ENCODE measurements around the gene WDR59. TPM values are rescaled to one million over a fixed set of nuclear protein-coding genes. Genes with fewer than 3 reads are reported as not detected.
"Not testable (repeated sequence)": the region's sequence is repeated elsewhere in the genome, so short reads cannot be mapped to it uniquely, and the experiment has no call there.

Gene WDR59, protein sequence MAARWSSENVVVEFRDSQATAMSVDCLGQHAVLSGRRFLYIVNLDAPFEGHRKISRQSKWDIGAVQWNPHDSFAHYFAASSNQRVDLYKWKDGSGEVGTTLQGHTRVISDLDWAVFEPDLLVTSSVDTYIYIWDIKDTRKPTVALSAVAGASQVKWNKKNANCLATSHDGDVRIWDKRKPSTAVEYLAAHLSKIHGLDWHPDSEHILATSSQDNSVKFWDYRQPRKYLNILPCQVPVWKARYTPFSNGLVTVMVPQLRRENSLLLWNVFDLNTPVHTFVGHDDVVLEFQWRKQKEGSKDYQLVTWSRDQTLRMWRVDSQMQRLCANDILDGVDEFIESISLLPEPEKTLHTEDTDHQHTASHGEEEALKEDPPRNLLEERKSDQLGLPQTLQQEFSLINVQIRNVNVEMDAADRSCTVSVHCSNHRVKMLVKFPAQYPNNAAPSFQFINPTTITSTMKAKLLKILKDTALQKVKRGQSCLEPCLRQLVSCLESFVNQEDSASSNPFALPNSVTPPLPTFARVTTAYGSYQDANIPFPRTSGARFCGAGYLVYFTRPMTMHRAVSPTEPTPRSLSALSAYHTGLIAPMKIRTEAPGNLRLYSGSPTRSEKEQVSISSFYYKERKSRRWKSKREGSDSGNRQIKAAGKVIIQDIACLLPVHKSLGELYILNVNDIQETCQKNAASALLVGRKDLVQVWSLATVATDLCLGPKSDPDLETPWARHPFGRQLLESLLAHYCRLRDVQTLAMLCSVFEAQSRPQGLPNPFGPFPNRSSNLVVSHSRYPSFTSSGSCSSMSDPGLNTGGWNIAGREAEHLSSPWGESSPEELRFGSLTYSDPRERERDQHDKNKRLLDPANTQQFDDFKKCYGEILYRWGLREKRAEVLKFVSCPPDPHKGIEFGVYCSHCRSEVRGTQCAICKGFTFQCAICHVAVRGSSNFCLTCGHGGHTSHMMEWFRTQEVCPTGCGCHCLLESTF
- 10 to 100 TPM; 63.5 to 65.7 TPM for total RNA-seq

- H3K36me3 Mint-ChIP-seq: peaks cover 2% of the 10 kb centered on the region
- no peaks in the 10 kb centered on the region for H3K9me3 Mint-ChIP-seq
- peak within 1 kb of the TSS; percentile 74 for H3K27ac Mint-ChIP-seq
- H3K4me3 Mint-ChIP-seq: peak within 1 kb of the TSS; percentile 86
- DNase-seq: peak; percentile 99
- ChIA-PET CTCF (interaction anchor here (1.0 to 7.5 kb wide), 9 partner anchors 8 to 533 kb away, joined by 3 to 70 read pairs (median 3); partner anchors contain the start of gene ZNRF1), POLR2A (interaction anchor here (1.1 to 1.9 kb wide), 5 partner anchors 13 to 128 kb away, joined by 4 to 23 read pairs (median 9); partner anchors contain the start of gene ZNRF1)
- H3K27me3 Mint-ChIP-seq: no peaks in the 10 kb centered on the region
- peaks cover 19% of the 10 kb centered on the region for H3K4me1 Mint-ChIP-seq (ENCODE audit: low read depth)
- intact Hi-C loops (cut with micrococcal nuclease): loop anchor here (1.0 to 10.0 kb wide), 4 partner anchors 14 to 449 kb away; partner anchors contain the start of genes CFDP1 and MLKL
Observed at GRCh38 chr16:74984529-74985296, at the start of gene WDR59. WDR59 (minus strand) TSS chr16:74985123; CDS start chr16:74985017, 106 bp downstream.

GRCh38 chr16:75032655-75033054 is 47.7 kb upstream of the WDR59 start:
- peaks cover 2% of the 10 kb centered on the region for H3K4me1 Mint-ChIP-seq (ENCODE audit: low read depth)
- POLR2A ChIA-PET: no interaction called here
- peaks cover 7% of the 10 kb centered on the region for H3K9me3 Mint-ChIP-seq
- CTCF ChIA-PET: interaction anchor here (1.1 kb wide), 1 partner anchor 79 kb away, joined by 4 read pairs; no protein-coding TSS in a partner anchor
- H3K27me3 Mint-ChIP-seq: no peaks in the 10 kb centered on the region
- H3K36me3 Mint-ChIP-seq: peaks cover 10% of the 10 kb centered on the region
- no peak overlapping the region for H3K27ac Mint-ChIP-seq
- DNase-seq: no peak
- intact Hi-C loops (cut with micrococcal nuclease): no loop called here
- H3K4me3 Mint-ChIP-seq: no peak overlapping the region

DNA sequence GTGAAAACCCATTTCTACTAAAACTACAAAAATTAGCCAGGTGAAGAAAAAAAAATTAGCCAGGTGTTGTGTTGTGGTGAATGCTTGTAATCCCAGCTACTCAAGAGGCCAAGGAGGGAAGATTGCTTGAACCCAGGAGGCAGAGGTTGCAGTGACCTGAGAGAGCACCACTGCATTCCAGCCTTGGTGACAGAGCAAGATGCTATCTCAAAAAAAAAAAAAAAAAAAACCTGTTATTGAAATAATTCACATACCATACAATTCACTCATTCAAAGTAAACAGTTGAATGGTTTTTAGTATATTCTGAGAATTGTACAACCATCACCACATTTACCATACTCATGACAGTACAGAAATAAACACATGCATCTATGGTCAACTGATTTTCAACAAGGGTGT is 44.9 kb upstream of the WDR59 start:
- POLR2A ChIA-PET: no interaction called here
- intact Hi-C loops (cut with micrococcal nuclease): no loop called here
- Mint-ChIP-seq H3K27ac (no peak overlapping the region), H3K27me3 (no peaks in the 10 kb centered on the region), H3K4me1 (ENCODE audit: low read depth) (peaks cover 4% of the 10 kb centered on the region), H3K36me3 (no peaks in the 10 kb centered on the region), H3K4me3 (no peak overlapping the region), H3K9me3 (no peaks in the 10 kb centered on the region)
- no peak for DNase-seq
- CTCF ChIA-PET: interaction anchor here (1.0 kb wide), 1 partner anchor 46 kb away, joined by 3 read pairs; no protein-coding TSS in a partner anchor

GRCh38 chr16:75028544-75029135 is 43.7 kb upstream of the WDR59 start:
- H3K4me3 Mint-ChIP-seq: no peak overlapping the region
- intact Hi-C loops (cut with micrococcal nuclease): no loop called here
- H3K36me3 Mint-ChIP-seq: no peaks in the 10 kb centered on the region
- no peak for DNase-seq
- no peak overlapping the region for H3K27ac Mint-ChIP-seq
- no peaks in the 10 kb centered on the region for H3K27me3 Mint-ChIP-seq
- ChIA-PET POLR2A (no interaction called here), CTCF (no interaction called here)
- peaks cover 12% of the 10 kb centered on the region for H3K4me1 Mint-ChIP-seq (ENCODE audit: low read depth)
- no peaks in the 10 kb centered on the region for H3K9me3 Mint-ChIP-seq

- peaks cover 20% of the 10 kb centered on the region for H3K4me1 Mint-ChIP-seq (ENCODE audit: low read depth)
- POLR2A ChIA-PET: no interaction called here
- H3K27me3 Mint-ChIP-seq: no peaks in the 10 kb centered on the region
- intact Hi-C loops (cut with micrococcal nuclease): no loop called here
- CTCF ChIA-PET: no interaction called here
- DNase-seq: no peak
- H3K27ac Mint-ChIP-seq: no peak overlapping the region
- peaks cover 2% of the 10 kb centered on the region for H3K9me3 Mint-ChIP-seq
- H3K36me3 Mint-ChIP-seq: peaks cover 5% of the 10 kb centered on the region
- no peak overlapping the region for H3K4me3 Mint-ChIP-seq
Observed at GRCh38 chr16:75027520-75028300, 42.8 kb upstream of the WDR59 start.

DNA sequence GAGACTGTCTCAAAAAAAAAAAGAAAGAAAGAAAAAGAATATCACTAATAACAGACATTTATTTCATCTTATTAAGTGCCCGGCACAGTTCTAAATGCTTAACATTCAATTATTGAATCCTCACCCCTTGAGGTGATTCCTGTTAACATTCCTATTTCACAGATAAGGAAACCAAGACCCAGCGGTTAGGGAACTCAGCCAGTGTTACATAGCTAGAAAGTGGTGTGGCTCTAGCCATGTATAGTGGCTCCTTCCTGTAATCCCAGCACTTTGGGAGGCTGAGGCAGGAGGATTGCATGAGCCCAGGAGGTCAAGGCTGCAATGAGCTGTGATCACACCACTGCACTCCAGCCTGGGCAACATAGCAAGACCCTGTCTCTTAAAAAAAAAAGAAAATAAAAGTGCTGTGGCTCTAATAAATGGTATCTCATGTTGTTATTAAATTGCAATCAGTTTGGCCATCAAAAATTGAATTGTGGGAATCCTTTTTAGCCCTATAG is 42.0 kb upstream of the WDR59 start:
- H3K4me3 Mint-ChIP-seq: no peak overlapping the region
- CTCF ChIA-PET: no interaction called here
- H3K36me3 Mint-ChIP-seq: peaks cover 7% of the 10 kb centered on the region
- no peak for DNase-seq
- H3K27ac Mint-ChIP-seq: no peak overlapping the region
- H3K4me1 Mint-ChIP-seq (ENCODE audit: low read depth): peaks cover 22% of the 10 kb centered on the region
- POLR2A ChIA-PET: no interaction called here
- peaks cover 5% of the 10 kb centered on the region for H3K9me3 Mint-ChIP-seq
- intact Hi-C loops (cut with micrococcal nuclease): no loop called here
- no peaks in the 10 kb centered on the region for H3K27me3 Mint-ChIP-seq

- CTCF ChIA-PET: interaction anchor here (0.8 kb wide), 1 partner anchor 84 kb away, joined by 3 read pairs; no protein-coding TSS in a partner anchor
- DNase-seq; intact Hi-C loops (cut with micrococcal nuclease); H3K27me3 Mint-ChIP-seq; POLR2A ChIA-PET; H3K27ac Mint-ChIP-seq; H3K4me3 Mint-ChIP-seq: not testable (repeated sequence)
- H3K9me3 Mint-ChIP-seq: peaks cover 11% of the 10 kb centered on the region
- H3K4me1 Mint-ChIP-seq (ENCODE audit: low read depth): peaks cover 24% of the 10 kb centered on the region
- H3K36me3 Mint-ChIP-seq: peaks cover 13% of the 10 kb centered on the region
Observed at GRCh38 chr16:75026239-75026891, 41.4 kb upstream of the WDR59 start.

DNA sequence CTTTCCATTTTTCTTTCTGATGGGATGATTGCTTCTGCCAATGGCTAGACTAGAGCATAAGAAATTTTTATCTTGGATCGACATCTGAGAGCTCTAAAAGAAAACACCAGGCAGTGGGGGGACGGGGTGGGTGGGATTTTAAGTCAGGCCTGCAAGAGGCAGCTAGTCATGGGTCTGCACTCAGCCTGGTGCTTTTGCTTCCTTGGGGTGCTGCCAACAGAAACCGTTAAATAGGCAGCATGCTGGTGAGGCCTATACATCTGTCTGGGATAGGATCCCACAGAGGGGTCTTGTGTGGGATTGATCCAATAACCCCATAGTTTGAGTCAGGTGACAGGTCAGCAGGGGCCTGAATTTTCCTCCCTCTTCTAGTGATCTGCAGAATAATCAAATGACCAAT is 40.8 kb upstream of the WDR59 start:
- no peaks in the 10 kb centered on the region for H3K27me3 Mint-ChIP-seq
- no peak overlapping the region for H3K27ac Mint-ChIP-seq
- CTCF ChIA-PET: interaction anchor here (0.8 to 1.0 kb wide), 2 partner anchors 27 to 85 kb away, joined by 3 to 4 read pairs; partner anchors contain the start of gene ZNRF1
- POLR2A ChIA-PET: no interaction called here
- no peak for DNase-seq
- H3K36me3 Mint-ChIP-seq: peaks cover 18% of the 10 kb centered on the region
- H3K9me3 Mint-ChIP-seq: peaks cover 17% of the 10 kb centered on the region
- peaks cover 24% of the 10 kb centered on the region for H3K4me1 Mint-ChIP-seq (ENCODE audit: low read depth)
- H3K4me3 Mint-ChIP-seq: no peak overlapping the region
- intact Hi-C loops (cut with micrococcal nuclease): no loop called here

DNA sequence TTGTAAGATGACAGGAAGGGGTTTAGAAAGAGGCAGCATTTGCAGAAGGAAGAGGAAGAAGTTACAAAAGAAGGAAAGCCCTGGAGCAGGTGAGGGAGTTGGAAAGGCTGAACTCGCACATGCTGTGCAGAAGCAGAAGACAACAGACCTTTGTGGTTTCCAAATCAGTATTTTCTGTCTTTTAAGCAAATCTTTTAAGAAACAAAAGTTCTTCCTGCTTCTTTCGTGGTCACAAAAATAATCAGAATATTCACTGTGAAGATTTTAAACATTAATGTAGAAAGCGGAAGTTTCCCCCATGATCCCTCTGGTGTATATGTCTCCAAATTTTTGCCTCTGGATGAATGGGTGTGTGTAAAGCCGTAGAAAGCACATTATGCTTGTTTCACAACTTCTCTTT is 39.7 kb upstream of the WDR59 start:
- Mint-ChIP-seq H3K4me1 (ENCODE audit: low read depth) (peaks cover 25% of the 10 kb centered on the region), H3K4me3 (no peak overlapping the region), H3K36me3 (peaks cover 21% of the 10 kb centered on the region), H3K27me3 (no peaks in the 10 kb centered on the region), H3K27ac (peak overlapping the region; percentile 21), H3K9me3 (peaks cover 21% of the 10 kb centered on the region)
- DNase-seq: no peak
- POLR2A ChIA-PET: no interaction called here
- intact Hi-C loops (cut with micrococcal nuclease): no loop called here
- CTCF ChIA-PET: no interaction called here

- intact Hi-C loops (cut with micrococcal nuclease): no loop called here
- Mint-ChIP-seq H3K9me3 (peaks cover 21% of the 10 kb centered on the region), H3K36me3 (peaks cover 21% of the 10 kb centered on the region), H3K4me1 (ENCODE audit: low read depth) (peaks cover 29% of the 10 kb centered on the region), H3K27ac (peak overlapping the region; percentile 21), H3K27me3 (no peaks in the 10 kb centered on the region), H3K4me3 (no peak overlapping the region)
- DNase-seq: no peak
- ChIA-PET CTCF (no interaction called here), POLR2A (interaction anchor here (1.9 kb wide), 1 partner anchor 13 kb away, joined by 13 read pairs; no protein-coding TSS in a partner anchor)
Observed at GRCh38 chr16:75024182-75024581, 39.3 kb upstream of the WDR59 start.

Measured in activated CD4-positive, alpha-beta memory T cell treated with anti-CD3 and anti-CD28 coated beads for 36 hours (primary cell).